IPS-NIHi7 (cell line): ENCODE data around the gene IL22RA1.

Experiments
- DNase-seq: peaks from one replicate; pipeline ENCODE4 v3.0.0; 2012; ENCODE audit warnings: mixed read lengths; ENCODE audit errors: extremely low spot score

The IL22RA1 gene

DNA sequence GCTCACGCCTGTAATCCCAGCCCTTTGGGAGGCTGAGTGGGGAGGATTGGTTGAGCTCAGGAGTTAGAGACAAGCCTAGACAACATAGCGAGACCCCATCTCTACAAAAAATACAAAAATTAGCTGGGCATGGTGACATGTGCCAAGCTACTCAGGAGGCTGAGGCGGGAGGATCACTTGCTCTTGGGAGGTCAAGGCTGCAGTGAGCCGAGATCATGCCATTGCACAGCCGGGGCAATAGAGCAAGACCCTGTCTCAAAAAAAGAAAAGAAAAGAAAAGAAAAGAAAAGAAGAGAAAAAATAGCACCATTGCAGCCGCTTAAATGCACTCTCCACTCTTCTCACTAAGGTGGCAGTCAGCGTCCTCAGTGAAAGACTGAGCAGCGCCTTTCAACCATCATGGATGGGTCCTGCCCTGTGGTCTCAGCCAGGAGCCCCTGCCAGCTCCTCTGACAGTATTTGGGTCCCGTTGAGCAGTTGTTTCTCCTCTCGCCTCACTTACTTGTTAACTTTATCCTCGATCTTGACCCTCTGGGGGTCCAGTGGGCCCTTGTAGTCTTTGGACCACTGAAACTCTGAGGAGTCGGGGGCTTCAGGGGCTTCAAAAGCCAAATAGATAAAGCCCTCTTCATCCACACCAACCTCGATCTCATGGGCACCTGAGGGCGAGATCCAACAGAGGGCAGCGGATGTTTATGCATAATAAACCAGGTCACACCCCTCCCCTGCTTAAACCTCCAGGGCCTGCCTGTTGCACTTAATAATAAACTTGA lies 67.9 kb downstream of the IL22RA1 start:
- DNase-seq = no peak

DNA sequence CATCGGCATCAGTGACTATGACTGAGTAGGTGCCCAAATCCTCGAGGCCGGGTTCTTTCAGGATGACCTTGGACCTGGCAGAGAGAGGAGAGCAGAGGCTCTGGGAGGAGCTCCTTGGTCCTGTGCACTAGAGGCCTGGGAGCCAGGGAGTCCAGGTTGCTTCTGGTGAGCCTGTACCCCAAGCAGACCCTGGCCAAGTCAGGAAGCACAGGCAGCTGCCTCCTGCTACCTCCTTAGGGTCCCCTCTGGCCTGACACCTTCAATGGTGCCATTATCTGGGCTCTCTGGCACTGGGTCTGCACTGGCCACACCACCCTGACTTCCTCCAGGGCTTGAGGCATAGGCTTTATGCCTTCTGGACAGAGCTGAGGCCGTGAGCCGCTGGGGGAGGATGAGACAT lies 68.7 kb downstream of the IL22RA1 start:
- no peak for DNase-seq

DNA sequence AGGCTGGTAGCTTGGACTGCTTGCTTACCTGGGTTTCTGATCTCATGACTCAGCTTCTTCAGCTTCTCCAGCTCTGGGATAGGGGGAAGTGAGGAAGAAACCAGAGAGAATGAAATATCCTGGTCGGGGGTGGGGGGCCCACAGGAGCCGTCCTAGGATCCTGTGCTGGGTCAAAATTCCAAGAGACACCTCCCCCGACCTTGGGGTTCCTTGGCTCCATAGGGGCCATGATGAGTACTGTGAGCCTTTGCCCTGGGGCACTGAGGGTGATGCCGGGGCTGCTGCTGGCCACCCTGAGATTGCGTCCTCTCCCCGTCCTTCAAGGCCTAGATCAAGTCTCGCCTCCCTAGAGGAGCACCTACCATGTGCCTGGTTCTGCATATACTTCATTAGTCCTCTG lies 71.0 kb downstream of the IL22RA1 start:
- DNase-seq = no peak

DNA sequence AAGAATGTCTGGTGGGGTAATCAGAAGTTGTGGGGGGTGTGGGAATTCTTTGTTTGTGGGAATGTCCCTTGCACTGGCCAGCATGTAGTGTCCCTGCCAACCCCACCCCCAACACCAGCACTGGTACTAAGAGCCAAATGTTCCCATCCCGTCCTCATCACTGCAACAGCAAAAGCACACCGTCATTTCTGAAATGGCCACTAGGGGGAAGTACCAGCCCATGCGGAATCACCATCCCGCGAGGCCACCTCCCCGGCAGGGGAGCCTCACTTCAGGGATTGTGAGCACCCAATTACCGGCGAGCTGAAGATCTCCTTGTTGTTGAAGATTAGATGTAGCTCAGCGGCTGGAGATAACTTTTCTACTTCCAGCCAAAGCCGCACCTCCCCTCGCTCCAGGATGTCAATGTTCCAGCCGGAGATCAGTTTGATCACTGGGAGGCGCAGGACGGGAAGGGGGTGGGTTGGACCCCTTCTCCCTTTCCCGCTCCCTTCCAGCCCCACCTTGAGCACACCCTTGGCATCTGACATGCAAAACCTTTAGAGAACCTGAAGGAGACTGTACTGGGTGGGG lies 72.0 kb downstream of the IL22RA1 start:
- DNase-seq = peak; percentile 92

DNA sequence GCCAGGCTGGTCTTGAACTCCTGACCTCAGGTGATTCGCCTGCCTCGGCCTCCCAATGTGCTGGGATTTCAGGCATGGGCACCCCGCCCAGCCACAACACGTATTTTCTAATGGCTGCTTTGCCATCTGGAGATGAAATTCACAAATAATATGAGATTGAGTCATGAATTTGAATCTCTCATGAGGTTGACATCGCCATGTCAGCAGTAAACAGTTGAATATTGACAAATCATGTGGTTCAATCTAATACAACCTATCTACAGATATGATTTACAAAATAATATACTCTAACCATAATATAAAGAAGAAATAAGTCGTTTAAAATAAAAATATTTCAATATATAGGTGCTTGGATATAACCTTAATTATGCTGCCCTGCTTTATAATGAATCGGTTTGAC lies 73.1 kb downstream of the IL22RA1 start:
- DNase-seq = no peak
